HepG2 (cell line): ENCODE measurements around the gene ZNF625. TPM values are rescaled to one million over a fixed set of nuclear protein-coding genes. Genes with fewer than 3 reads are reported as not detected.

Experiments used
- ARID5B ChIP-seq: IDR thresholded peaks from 2 replicates; pipeline ENCODE4 v1.4.0; 2020; ENCODE audit warnings: mild to moderate bottlenecking, missing genetic modification reagents
- CC2D1A ChIP-seq: sonication (generic); formaldehyde crosslinking; IDR thresholded peaks from 2 replicates; pipeline ENCODE4 v1.8.1; 2023; ENCODE audit warnings: mild to moderate bottlenecking, missing genetic modification reagents
- FOXO1 ChIP-seq: sonication (generic); formaldehyde crosslinking; IDR thresholded peaks from 2 replicates; pipeline ENCODE4 v1.4.0; 2020; ENCODE audit warnings: missing genetic modification reagents
- KAT2B ChIP-seq: fragments of 150-350 bp; IDR thresholded peaks from 2 replicates; pipeline ENCODE4 v1.6.1; 2014; ENCODE audit warnings: low read depth, low read length, borderline replicate concordance
- KLF16 ChIP-seq, 2 experiments: sonication (generic) in 1 of 2; formaldehyde crosslinking in 1 of 2; IDR thresholded peaks; 2 replicates each; pipeline versions ENCODE4 v1.6.1 to v1.8.0; 2016 to 2023; ENCODE audit warnings: missing genetic modification reagents in 2 of 2, missing compliant biosample characterization in 1 of 2
- KMT2B ChIP-seq: IDR thresholded peaks from 2 replicates; pipeline ENCODE4 v1.6.1; 2016; ENCODE audit warnings: missing genetic modification reagents, missing compliant biosample characterization
- PITX1 ChIP-seq: sonication (generic); formaldehyde crosslinking; IDR thresholded peaks from 2 replicates; pipeline ENCODE4 v1.5.1; 2020; ENCODE audit warnings: mild to moderate bottlenecking, missing genetic modification reagents
- RFX3 ChIP-seq: IDR thresholded peaks from 2 replicates; pipeline ENCODE4 v1.6.1; 2016; ENCODE audit warnings: missing biosample characterization, missing genetic modification reagents
- TFDP1 ChIP-seq: IDR thresholded peaks from 2 replicates; pipeline ENCODE4 v1.6.1; 2016; ENCODE audit warnings: missing compliant biosample characterization, missing genetic modification reagents, borderline replicate concordance
- TSC22D2 ChIP-seq: sonication (generic); formaldehyde crosslinking; IDR thresholded peaks from 2 replicates; pipeline ENCODE4 v1.5.1; 2020; ENCODE audit warnings: missing genetic modification reagents, mild to moderate bottlenecking, borderline replicate concordance
- ZNF232 ChIP-seq: sonication (generic); formaldehyde crosslinking; IDR thresholded peaks from 2 replicates; pipeline ENCODE4 v1.4.0; 2020; ENCODE audit warnings: missing genetic modification reagents, borderline replicate concordance
- ZNF24 ChIP-seq: fragments of 450-650 bp; IDR thresholded peaks from 2 replicates; pipeline ENCODE4 v1.6.1; 2017; ENCODE audit warnings: antibody characterized with exemption, mild to moderate bottlenecking
- ZNF281 ChIP-seq: sonication (generic); formaldehyde crosslinking; IDR thresholded peaks from 2 replicates; pipeline ENCODE4 v1.4.0; 2020; ENCODE audit warnings: missing genetic modification reagents, borderline replicate concordance
- ZNF333 ChIP-seq: sonication (generic); formaldehyde crosslinking; IDR thresholded peaks from 2 replicates; pipeline ENCODE4 v1.4.0; 2020; ENCODE audit warnings: mild to moderate bottlenecking, missing genetic modification reagents, borderline replicate concordance
- ZNF570 ChIP-seq: sonication (generic); formaldehyde crosslinking; IDR thresholded peaks from 2 replicates; pipeline ENCODE4 v1.4.0; 2020; ENCODE audit warnings: mild to moderate bottlenecking, missing genetic modification reagents, borderline replicate concordance
- ZNF619 ChIP-seq: sonication (generic); formaldehyde crosslinking; IDR thresholded peaks from 2 replicates; pipeline ENCODE4 v1.4.0; 2020; ENCODE audit warnings: mild to moderate bottlenecking, missing genetic modification reagents
- ZNF766 ChIP-seq: sonication (generic); formaldehyde crosslinking; IDR thresholded peaks from 2 replicates; pipeline ENCODE4 v1.5.0; 2020; ENCODE audit warnings: missing genetic modification reagents, borderline replicate concordance
- ZNF781 ChIP-seq: sonication (generic); formaldehyde crosslinking; IDR thresholded peaks from 2 replicates; pipeline ENCODE4 v1.5.1; 2020; ENCODE audit warnings: borderline replicate concordance, mild to moderate bottlenecking, missing genetic modification reagents; ENCODE audit errors: not compliant biosample characterization
- ZNF878 ChIP-seq: sonication (generic); formaldehyde crosslinking; IDR thresholded peaks from 2 replicates; pipeline ENCODE4 v1.8.1; 2023; ENCODE audit warnings: mild to moderate bottlenecking, missing genetic modification reagents, moderate library complexity
- polyA plus RNA-seq, 8 experiments: library from polyadenylated mRNA; depleted of rRNA in 3 of 8; stranded (reverse) in 7 of 8; unstranded in 1 of 8; fragments of >200 nt; fragmentation: Illumina TruSeq in 4 of 8; extraction: Trizol in 4 of 8; gene quantifications; 2 replicates each; pipeline versions ENCODE4 v1.2.1 to v1.2.3, GENCODE V29; 2011 to 2016; ENCODE audit warnings: low read depth in 4 of 8, missing spikeins in 1 of 8, mixed read lengths in 1 of 8; ENCODE audit not compliant: insufficient read depth in 1 of 8
- total RNA-seq, 5 experiments: library from RNA; depleted of rRNA; stranded (reverse); fragments of >200 nt; fragmentation: Illumina TruSeq; extraction: Trizol; gene quantifications; 2 replicates each; pipeline ENCODE4 v1.2.3, GENCODE V29; 2016; ENCODE audit warnings: low read depth in 1 of 5

The ZNF625 gene
- total and polyA plus RNA-seq, 2 of the 13 experiments (the other 11 are each of a cell fraction or from before 2014, with no cell fraction given), result 1.7 to 12.2 TPM

GRCh38 chr19:12162882-12163806 is 6.6 kb upstream of the ZNF625 start, which contains the start of gene ZNF136 (continued):
- TF ChIP-seq ZNF281 (CRISPR knock-in tag) (no peak), KLF16 (CRISPR knock-in tag; IDR thresholded peaks at IDR 0.05) (peak in 1 of 2 experiments; percentile 68; a peak in 2 of 4 replicates), FOXO1 (CRISPR knock-in tag) (peak; percentile 17; the same call in 1 of the 2 replicates), ZNF766 (CRISPR knock-in tag) (peak; percentile 42; the same call in 1 of the 2 replicates), RFX3 (CRISPR knock-in tag) (no peak), ZNF24 (no peak), KMT2B (CRISPR knock-in tag) (peak; percentile 97), ZNF570 (no peak), ZNF232 (0 out of 2 replicates have a peak, but pooled peaks have one; percentile 18), ZNF619 (CRISPR knock-in tag) (no peak), ZNF781 (CRISPR knock-in tag) (peak; percentile 80), ARID5B (CRISPR knock-in tag) (0 out of 2 replicates have a peak, but pooled peaks have one; percentile 28), TSC22D2 (CRISPR knock-in tag) (peak; percentile 47; the same call in 1 of the 2 replicates), ZNF878 (no peak), KAT2B (no peak), PITX1 (CRISPR knock-in tag) (peak; percentile 51; the same call in 1 of the 2 replicates), ZNF333 (CRISPR knock-in tag) (no peak), CC2D1A (CRISPR knock-in tag) (no peak), TFDP1 (CRISPR knock-in tag) (peak; percentile 39; the same call in 1 of the 2 replicates)
